ENCODE data around the gene SHISAL2B.

Gene SHISAL2B

DNA sequence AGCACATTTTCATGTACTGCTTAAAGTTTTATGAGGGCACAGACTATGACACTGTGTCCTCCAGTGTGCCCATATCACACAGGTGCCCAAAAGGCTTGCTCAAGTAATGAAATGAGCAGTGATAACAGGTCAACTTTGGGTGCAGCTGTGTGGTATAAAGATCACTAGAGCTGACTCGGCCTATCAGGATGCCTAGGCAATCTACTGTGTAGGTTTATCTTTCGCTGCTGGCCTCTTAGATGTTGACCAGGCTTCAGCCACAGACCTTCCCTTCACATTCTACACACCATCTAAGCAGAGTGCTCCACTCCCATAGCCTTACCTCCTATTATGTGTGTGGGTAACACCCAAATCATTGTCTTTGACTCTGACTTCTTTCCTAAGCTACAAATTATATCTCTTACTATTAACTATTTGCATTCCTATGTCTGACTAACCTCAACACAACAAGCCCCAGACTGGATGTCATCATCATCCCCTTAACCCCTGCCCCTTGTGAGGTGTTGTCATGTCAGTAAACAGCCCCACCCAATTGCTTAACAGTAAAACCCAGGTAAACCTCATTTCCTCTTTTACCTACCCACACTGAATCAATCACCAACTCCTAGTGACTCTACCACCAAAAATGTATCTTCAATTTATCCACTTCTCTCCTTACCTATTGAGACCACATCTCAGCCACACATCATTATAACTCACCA, 75.7 kb downstream of the SHISAL2B start:
- TF ChIP-seq POLR2A (IDR thresholded peaks at IDR 0.05; ENCODE audit: low read depth, low read length) (no peak), SPI1 (IDR thresholded peaks at IDR 0.05; ENCODE audit: low read depth, low read length) (peak; percentile 63)
- DNase-seq (ENCODE audit: insufficient read length, low spot score), result no peak
- no peak for FAIRE-seq

DNA sequence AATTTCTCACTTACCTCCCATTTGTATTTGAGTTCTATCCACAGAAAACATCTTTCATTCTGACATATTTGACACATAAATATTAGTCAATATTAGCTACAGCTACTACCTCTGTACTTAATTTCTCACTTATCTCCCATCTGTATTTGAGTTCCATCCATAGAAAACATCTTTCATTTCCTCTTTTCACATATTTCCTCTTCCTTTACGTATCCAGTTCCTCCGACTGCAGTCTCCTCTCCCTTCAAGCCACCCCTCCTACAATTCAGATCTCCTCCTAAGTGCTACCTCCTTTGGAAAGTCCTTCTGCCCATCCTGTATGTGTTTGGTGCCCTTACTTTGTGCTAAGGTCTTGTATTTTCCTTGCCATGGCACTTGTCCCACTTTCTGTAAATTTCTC, 76.6 kb downstream of the SHISAL2B start:
- no peak for DNase-seq (ENCODE audit: insufficient read length, low spot score)
- peak; percentile 59 for FAIRE-seq
- TF ChIP-seq POU2F2 (IDR thresholded peaks at IDR 0.05; ENCODE audit: low read depth, low read length), result no peak
- peak; percentile 63 for TF ChIP-seq SPI1 (IDR thresholded peaks at IDR 0.05; ENCODE audit: low read depth, low read length)
